Activated CD8-positive, alpha-beta memory T cell treated with anti-CD3 and anti-CD28 coated beads, Interleukin-2, amount 50 U/mL, for 4 hours (primary cell): Measurements from ENCODE around the gene CENPI.
"Not testable (repeated sequence)": the region's sequence is repeated elsewhere in the genome, so short reads cannot be mapped to it uniquely, and the experiment has no call there.

Source experiments
- DNase-seq: peaks from one replicate; pipeline ENCODE4 v3.0.0-alpha.2; 2020

Gene CENPI, protein sequence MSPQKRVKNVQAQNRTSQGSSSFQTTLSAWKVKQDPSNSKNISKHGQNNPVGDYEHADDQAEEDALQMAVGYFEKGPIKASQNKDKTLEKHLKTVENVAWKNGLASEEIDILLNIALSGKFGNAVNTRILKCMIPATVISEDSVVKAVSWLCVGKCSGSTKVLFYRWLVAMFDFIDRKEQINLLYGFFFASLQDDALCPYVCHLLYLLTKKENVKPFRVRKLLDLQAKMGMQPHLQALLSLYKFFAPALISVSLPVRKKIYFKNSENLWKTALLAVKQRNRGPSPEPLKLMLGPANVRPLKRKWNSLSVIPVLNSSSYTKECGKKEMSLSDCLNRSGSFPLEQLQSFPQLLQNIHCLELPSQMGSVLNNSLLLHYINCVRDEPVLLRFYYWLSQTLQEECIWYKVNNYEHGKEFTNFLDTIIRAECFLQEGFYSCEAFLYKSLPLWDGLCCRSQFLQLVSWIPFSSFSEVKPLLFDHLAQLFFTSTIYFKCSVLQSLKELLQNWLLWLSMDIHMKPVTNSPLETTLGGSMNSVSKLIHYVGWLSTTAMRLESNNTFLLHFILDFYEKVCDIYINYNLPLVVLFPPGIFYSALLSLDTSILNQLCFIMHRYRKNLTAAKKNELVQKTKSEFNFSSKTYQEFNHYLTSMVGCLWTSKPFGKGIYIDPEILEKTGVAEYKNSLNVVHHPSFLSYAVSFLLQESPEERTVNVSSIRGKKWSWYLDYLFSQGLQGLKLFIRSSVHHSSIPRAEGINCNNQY

DNA sequence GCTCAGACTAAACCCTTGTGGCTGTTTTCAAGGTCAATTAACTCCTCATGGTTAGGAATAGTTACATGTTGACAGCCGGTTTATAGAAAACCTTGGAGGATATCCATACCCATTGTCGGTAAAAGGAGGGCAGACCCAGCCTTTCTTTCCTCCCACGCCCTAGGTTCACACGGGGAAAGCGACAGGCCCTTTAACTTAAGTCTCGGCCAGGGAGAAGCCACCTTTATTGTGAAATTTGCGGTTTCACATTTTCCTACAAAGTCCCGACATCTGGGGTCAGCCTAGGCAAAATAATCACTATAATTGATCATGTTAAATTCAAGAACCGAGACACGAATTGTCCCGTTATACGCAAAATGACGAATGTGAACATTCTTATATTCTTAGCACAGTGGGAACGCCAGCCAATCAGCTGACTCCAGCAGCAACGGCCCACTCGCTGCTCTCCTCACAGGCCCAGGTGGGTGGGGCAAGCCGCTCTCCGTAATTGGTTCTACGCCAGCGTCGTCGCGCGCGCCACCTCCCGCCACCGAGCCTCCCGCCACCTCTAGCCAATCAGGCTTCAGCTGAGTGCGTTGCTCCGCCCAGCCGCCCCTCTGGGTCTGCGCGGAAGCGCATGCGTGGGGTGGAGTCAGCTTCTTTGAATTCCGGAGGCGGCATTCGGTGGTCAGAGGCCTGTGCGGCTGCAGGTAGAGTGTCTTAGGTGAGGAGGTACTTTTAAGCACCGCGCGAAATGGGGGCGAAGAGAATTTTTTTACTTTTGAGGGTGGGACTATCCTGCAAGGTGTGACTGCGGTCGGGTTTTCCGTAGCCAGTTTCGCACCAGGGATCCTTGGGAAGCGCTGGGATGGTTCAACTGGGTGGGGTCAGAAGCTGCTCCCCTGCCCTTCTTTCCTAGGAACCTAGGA lies at the start of gene CENPI:
CENPI (plus strand) TSS at position 659 of the 908 bp plus-strand sequence. CDS start 2,867 bp downstream, outside the sequence.
- DNase-seq, result peak; percentile 90

DNA sequence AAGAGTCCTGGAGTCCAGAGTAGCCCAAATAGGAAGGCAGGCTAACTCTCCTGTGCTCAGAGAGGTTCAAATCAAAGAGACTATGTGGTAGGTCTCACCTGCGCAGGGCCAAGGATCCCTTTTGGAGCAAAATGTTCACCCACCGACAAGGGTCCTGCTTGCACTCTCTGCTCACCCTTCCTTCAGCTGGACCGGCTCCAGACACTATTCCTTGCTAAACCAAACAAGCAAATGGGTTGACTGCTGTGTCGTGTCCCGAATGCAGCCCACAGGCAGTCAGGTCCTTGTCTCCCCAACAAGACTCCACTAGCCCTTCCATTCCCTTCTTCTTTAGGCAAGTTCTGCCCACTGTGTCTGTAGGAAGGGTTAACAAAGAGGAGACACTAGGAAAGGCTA lies 46.9 kb upstream of the CENPI start:
- no peak for DNase-seq

DNA sequence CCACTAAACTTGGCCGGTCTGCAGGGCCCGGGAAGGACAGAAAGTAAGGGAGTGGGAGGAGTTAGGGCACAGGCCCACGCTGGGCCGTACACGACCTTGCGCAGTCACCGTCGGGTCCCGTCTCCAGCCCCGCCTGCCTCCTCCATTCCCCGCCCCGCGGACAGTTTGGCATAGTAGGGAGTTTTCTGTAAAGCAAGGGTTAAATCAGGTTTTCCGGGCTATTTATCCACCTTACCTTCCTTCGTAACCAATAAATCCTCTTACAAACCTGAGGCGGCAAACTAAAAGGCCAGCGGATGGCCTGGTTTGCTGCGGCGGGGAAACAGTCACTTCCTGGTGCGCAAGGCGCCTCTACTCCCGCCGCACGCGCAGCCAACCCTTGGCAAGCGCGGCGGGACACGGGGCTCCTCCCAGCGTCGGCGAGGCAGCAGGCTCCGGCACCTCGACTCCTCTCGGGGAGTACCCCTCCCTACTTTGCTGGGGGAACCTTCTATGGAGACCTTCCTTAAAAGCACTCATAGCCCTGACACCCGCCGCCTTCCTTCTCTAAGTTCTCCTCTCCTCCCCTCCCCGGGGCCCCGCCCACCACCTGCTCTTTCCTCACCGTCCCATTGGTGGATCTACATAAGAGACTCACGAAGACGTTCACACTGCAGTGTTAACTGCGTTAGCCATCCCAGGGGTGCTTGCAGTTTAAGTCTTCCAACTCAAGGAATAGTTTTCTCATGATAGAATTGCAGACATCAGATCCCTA lies 46.3 kb upstream of the CENPI start, which contains the start of gene TRMT2B:
TRMT2B (minus strand) TSS at position 563 of the 754 bp plus-strand sequence. CDS start 9,822 bp downstream, outside the sequence.
- DNase-seq, result peak; percentile 80

DNA sequence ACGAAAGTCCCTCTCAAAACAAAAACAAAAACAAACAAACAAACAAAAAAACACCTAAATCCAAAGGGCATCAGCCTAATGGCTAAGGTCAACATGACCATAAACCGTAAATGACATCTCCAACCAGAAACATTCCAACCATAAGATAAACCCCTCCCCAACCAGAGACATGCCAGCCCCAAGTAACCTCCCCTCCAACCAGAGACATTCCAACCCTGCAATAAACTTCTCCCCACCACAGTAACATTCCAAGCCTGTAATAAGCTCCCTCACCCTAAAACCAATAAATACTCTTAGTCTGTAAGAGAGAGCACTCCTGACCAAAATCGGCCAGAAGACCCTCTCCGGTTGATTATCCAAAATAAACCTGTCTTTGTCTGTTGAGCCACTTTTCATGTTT lies 41.5 kb upstream of the CENPI start:
- not testable (repeated sequence) for DNase-seq

DNA sequence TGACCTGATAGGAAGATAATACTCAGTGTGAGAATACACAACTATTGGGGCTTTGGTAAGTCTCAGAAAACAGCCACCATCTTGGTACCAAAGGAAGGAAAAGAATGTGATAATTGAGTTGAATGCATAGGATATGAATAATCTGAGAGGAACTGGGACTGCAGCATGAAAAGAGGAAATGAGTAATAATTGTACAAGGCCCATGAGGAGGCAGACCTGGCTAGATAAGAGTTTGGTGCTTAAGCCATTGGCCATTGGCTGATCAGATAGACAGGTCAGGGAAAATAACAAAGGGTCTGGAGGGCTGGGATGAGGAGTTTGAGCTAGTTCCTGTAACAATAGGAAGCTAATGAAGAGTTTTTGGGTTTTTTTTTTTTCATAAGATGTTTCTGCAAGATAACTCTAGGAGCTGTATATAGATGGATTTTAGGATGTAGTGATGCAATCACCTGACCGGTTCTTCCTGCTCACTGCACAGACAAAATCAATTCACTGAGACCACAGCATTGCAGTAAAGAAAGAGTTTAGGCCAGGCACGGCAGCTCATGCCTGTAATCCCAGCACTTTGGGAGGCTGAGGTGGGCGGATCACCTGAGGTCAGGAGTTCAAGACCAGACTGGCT lies 40.8 kb upstream of the CENPI start:
- DNase-seq, result no peak

DNA sequence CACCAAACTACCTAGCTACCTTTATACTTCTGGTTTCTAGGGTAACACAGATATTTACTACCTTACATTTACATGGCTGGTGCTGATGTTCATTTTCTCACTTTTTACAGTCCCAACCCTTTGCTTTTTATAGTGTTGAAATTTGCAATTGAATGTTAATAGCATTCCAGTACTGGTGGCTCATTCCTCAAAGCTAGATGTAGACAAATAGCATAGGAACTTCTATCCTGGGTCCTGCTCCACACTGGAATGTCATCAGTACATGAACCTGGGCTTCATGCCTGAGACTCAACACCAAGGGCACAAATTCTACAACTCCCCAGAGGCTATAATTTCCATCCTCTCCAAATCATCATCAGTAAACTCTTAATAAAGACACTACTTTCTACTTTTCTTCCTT lies 35.8 kb upstream of the CENPI start:
- no peak for DNase-seq

DNA sequence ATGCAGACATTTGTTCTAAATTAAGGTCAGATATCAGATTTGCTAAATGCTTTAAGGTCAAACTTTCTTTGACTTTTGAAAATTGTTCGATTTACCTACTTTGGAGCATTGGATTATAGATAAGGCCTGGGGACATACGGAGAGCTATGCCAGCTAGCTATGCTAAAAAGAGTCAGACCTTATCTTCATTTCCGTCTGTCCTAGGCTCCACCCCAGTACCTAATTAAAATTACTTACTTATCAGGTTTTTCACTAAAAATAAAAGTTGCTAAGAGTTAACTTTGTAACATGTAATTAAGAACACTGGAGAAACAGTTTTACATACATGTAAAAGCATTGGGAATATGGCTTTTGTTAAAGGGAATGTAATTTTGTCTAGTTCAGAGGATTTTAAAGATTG lies 26.4 kb upstream of the CENPI start:
- no peak for DNase-seq

DNA sequence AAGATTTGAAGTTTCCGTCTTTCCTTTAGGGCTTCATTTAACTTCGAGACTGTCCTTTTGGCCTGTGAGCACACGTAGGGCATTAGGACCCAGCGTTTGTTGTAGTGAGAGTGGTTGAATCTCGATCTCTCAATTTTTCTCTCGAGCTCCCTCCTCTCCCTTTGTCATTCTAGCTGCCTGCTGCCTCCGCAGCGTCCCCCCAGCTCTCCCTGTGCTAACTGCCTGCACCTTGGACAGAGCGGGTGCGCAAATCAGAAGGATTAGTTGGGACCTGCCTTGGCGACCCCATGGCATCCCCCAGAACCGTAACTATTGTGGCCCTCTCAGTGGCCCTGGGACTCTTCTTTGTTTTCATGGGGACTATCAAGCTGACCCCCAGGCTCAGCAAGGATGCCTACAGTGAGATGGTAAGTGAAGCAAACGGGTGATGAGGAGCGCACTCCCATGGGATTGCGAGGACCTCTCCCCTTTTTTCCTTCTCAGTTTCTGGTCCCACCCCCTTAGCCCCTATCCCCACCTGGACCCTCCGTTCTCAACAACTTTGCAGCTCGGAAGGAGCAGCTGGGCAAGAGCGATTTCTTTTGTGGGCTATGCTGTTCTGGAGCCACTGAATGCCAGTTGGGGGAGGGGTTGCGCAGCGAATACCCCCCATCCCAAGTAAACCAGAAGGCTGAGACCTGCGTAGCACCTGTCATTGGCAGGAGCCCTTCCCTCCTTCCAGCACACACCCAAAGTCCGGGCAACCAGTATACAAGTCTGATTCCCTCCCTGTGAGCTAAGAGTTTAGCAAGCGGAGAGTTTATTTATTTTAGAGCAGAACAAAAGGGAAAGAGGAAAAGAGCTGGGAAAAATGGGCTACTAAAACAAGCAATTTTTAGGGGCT lies 19.0 kb upstream of the CENPI start, which contains the start of gene TMEM35A:
TMEM35A (plus strand) TSS at position 164 of the 883 bp plus-strand sequence; CDS start at position 288, 124 bp downstream.
- DNase-seq, result no peak

DNA sequence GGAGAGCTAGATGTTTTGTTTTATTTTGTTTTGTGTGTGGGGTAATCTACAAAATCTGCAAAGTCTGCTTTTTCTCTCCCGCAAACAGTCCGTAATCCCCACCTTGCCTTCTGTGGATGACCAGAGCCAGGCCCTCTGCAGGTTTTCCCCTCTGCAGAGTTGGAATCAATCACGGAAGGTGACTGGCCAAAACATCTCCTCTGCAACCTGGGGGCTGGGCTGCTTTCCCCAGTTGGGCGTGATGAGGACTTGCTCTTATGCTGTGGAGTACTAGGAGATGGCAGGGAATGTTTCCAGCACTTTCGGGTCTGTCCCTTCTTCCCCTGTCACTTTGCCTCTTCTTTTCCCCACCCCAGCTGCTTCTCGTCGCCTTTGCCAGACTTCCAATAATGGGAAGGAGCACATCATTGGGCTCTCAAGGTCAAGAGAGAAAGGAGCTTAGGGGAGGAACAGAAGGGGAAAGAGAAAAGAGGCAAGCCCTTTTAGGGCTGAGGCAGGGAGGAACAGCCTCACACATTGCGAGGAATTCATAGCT lies 18.2 kb upstream of the CENPI start:
- no peak for DNase-seq

DNA sequence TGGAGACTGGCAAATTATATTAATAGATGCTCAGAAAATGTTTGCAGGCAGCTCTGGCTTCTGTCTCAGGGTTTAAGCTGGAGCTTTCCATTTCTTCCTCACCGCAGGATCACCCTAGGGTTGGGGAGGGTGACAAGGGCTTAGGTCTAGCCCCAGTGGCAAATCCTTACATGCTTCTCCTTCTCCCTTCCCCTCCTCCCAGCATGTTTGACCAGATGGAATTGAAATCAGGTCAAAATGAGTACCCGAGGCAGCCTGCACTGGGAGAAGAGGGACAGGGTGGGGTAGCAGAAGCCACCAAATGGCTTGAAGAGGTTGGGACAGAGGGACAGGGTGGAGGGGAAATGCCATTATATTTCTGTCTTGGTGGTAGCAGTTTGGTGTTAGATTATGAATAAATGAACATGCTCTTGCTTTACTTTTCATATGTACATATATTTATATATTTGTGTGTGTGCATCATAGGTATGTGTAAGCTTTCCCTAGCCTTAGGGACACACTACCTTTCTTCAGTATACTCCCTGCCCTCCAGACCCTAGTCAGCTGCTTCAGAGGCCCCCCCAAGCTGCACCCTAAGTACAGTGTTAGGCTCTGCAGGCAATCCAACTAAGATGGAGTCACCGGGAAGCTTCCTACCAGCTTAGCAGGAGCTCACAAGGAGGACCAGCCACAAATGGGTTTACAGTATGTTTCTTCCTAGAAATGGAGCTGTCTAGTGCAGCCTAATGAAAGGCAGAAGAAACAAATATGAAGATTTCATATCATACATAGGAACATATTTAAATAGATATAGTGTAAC lies 17.5 kb upstream of the CENPI start:
- DNase-seq, result no peak

DNA sequence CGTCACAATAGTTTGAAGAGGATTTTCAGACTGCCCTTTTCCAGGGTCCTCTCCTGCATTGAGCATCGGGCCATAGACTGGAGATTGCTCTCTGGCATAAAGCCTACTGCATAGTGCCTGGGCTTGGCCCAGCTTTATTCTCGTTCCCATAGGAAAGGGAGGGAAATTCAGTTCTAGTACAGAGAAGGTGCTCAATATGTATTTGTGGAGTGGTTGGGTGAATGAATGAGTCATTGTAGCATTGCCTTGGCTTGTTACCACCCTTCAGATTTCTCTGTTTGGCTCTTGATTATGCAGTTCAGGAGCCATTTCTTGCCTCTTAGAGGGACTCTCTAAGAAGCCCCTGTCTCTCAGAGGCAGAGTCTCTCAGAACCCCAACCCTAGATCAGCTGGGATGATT lies 16.8 kb upstream of the CENPI start:
- DNase-seq, result no peak

DNA sequence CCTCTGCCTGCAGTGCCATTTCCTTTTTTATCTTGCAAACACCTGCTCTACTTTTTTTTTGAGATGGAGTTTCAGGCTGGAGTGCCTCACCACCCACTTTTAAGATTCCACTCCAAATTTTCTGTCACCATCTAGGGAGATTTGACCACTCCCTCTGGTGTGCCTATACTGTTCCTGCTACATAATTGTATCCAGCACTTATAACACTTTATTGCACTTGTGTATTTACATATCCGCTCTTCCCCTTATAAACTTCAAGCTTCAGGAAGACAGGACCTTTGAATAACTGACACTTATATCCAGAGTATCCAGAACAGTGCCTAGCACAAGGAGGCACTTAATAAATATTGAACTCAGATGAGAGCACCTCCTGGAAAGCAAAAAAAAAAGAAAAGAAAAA lies 6.2 kb upstream of the CENPI start:
- DNase-seq, result no peak

DNA sequence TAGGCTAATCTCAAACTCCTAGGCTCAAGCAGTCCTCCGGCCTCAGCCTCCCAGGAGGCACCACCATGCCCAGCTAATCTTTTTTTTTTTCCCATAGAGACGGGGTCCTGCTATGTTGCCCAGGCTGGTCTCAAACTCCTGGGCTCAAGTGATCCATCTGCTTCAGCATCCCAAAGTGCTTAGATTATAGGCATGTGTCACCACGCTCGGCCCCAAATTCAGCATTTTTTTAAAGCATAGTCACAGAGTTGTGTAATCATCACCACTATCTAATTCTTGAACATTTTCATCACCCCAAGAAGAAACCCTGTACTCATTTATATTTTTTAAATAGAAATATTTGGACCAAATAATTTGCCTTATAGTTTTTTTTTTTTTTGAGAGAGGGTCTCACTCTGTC lies 10.3 kb downstream of the CENPI start:
- no peak for DNase-seq

DNA sequence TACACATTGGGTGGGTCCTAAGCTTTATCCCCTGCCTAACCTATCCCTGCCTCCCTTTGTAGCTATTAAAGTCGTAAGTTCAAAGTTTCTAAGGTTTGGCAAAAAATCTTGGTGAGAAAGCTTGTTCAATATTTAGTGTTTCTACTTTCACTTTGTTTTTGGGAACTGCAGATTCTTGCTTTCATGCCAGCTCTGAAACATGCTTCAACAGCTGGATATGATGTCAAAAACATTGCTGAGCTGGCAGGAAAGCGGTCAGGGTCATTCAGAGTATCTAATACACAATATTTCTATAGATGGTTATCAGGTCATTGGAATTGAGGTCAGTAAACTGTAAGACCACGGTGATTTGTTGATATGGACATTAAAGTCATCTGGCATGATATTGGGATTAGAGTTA lies 19.7 kb downstream of the CENPI start:
- DNase-seq, result no peak

DNA sequence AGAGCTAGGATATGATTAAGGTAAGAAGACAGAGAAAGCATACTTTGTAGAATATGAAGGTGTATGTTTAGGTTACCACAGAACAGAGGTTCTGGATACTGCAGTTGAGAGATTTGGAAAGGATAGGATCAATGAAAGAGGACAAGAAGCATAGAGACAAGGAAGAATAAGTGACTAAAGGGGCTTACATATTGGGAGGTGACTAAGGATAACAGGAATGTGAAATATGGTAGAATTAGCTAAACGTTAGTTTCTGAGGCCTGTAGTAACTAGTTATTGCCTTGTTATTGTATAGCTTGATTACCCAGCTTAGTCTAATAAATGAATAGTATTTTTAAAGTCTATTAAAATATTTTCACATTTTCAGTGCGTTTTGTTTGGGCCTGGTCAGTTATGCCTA lies 38.2 kb downstream of the CENPI start:
- DNase-seq, result no peak
